ENCODE data around the gene OBSCN. TPM values are rescaled to one million over a fixed set of nuclear protein-coding genes. Genes with fewer than 3 reads are reported as not detected.

Gene OBSCN
- total and polyA plus RNA-seq, 2 of the 13 experiments (the other 11 are each of a cell fraction or from before 2014, with no cell fraction given): 0.20 TPM

- Histone ChIP-seq H3K27me3 (ENCODE audit: control insufficient read depth in 1 of 2, insufficient read depth in 2 of 2, low read length in 2 of 2) (peaks cover 1 to 34% of the 10 kb centered on the region in 2 experiments), H3K4me3 (replicated peaks in 1 of 3; ENCODE audit: insufficient read depth in 1 of 3, low read depth in 2 of 3, low read length in 3 of 3) (no peak overlapping the region), H3K36me3 (replicated peaks in 1 of 2; ENCODE audit: control insufficient read depth in 1 of 2, insufficient read depth in 2 of 2, low read length in 2 of 2) (no peaks in the 10 kb centered on the region), H4K20me1 (ENCODE audit: insufficient read depth, low read length) (no peaks in the 10 kb centered on the region), H3K4me2 (ENCODE audit: low read depth, low read length) (no peak overlapping the region), H3K27ac (ENCODE audit: extremely low read length, insufficient read depth, low read length) (no peak overlapping the region), H3K79me2 (ENCODE audit: insufficient read depth, low read length) (no peaks in the 10 kb centered on the region), H2AFZ (ENCODE audit: low read length) (no peak overlapping the region), H3K4me1 (ENCODE audit: insufficient read depth, low read length) (no peaks in the 10 kb centered on the region), H3K9me3 (ENCODE audit: low read length) (no peaks in the 10 kb centered on the region), H3K9ac (ENCODE audit: insufficient read depth, low read depth, low read length) (no peak overlapping the region)
- WGBS (ENCODE audit: low lambda C conversion rate): 66% methylated on average over 24 of the region's 48 CpGs
- DNase-seq (ENCODE audit: low spot score) (no peak), FAIRE-seq (no peak), ATAC-seq (no peak; the same call in 2 of the 3 replicates)
- TF ChIP-seq ZMAT5 (CRISPR knock-in tag; IDR thresholded peaks at IDR 0.05; ENCODE audit: borderline replicate concordance, low read depth): no peak
- no peak for TF ChIP-seq ZNF335 (CRISPR knock-in tag; IDR thresholded peaks at IDR 0.05)
- TF ChIP-seq ZNF768 (CRISPR knock-in tag; IDR thresholded peaks at IDR 0.05): 0 out of 2 replicates have a peak, but pooled peaks have one; percentile 13
- TF ChIP-seq ZNF124 (CRISPR knock-in tag; IDR thresholded peaks at IDR 0.05): no peak
- in situ Hi-C loops (cut with HindIII; ENCODE audit: extremely low pct_ligation_motif_present, low pct_unique_long_range_greater_than_20kb): no loop called here
- intact Hi-C loops (cut with micrococcal nuclease; ENCODE audit: unreplicated experiment): no loop called here
- CTCF ChIA-PET (ENCODE audit: low intra/inter-chr PET ratio, low total read pairs): interaction anchor here (2.1 kb wide), 1 partner anchor 301 kb away, joined by 10 read pairs; no protein-coding TSS in a partner anchor
- POLR2A ChIA-PET: no interaction called here
- BruUV-seq (replicated peaks): no TSS peak
Observed at GRCh38 chr1:228213917-228214808, 6.3 kb downstream of the OBSCN start.

- Histone ChIP-seq H3K27ac (ENCODE audit: extremely low read length, insufficient read depth, low read length) (no peak overlapping the region), H4K20me1 (ENCODE audit: insufficient read depth, low read length) (no peaks in the 10 kb centered on the region), H3K27me3 (ENCODE audit: control insufficient read depth in 1 of 2, insufficient read depth in 2 of 2, low read length in 2 of 2) (peaks cover 3 to 35% of the 10 kb centered on the region in 2 experiments), H3K4me1 (ENCODE audit: insufficient read depth, low read length) (no peaks in the 10 kb centered on the region), H3K36me3 (replicated peaks in 1 of 2; ENCODE audit: control insufficient read depth in 1 of 2, insufficient read depth in 2 of 2, low read length in 2 of 2) (no peaks in the 10 kb centered on the region), H3K9ac (ENCODE audit: insufficient read depth, low read depth, low read length) (no peak overlapping the region), H3K79me2 (ENCODE audit: insufficient read depth, low read length) (no peaks in the 10 kb centered on the region), H3K9me3 (ENCODE audit: low read length) (no peaks in the 10 kb centered on the region), H2AFZ (ENCODE audit: low read length) (no peak overlapping the region), H3K4me3 (replicated peaks in 1 of 3; ENCODE audit: insufficient read depth in 1 of 3, low read depth in 2 of 3, low read length in 3 of 3) (no peak overlapping the region), H3K4me2 (ENCODE audit: low read depth, low read length) (no peak overlapping the region)
- DNase-seq (ENCODE audit: low spot score): no peak
- CTCF ChIA-PET (ENCODE audit: low intra/inter-chr PET ratio, low total read pairs): interaction anchor here (2.1 kb wide), 1 partner anchor 300 kb away, joined by 10 read pairs; no protein-coding TSS in a partner anchor
- no TSS peak for BruUV-seq (replicated peaks)
- intact Hi-C loops (cut with micrococcal nuclease; ENCODE audit: unreplicated experiment): no loop called here
- no peak for ATAC-seq
- TF ChIP-seq ZBTB33 (CRISPR knock-in tag; IDR thresholded peaks at IDR 0.05): peak; percentile 26; the same call in 1 of the 2 replicates
- no peak for TF ChIP-seq ATF4 (CRISPR knock-in tag; IDR thresholded peaks at IDR 0.05)
- POLR2A ChIA-PET: no interaction called here
- WGBS (ENCODE audit: low lambda C conversion rate): 50% methylated on average over 4 of the region's 23 CpGs
- FAIRE-seq: no peak
- in situ Hi-C loops (cut with HindIII; ENCODE audit: extremely low pct_ligation_motif_present, low pct_unique_long_range_greater_than_20kb): no loop called here
Observed at GRCh38 chr1:228214921-228215662, 7.2 kb downstream of the OBSCN start.
